ENCODE measurements around the gene BCAP29. TPM values are rescaled to one million over a fixed set of nuclear protein-coding genes. Genes with fewer than 3 reads are reported as not detected.

BCAP29 gene
- polyA plus RNA-seq, 1 of the 3 experiments (the other 2 are of a cell fraction): 29.2 TPM

DNA sequence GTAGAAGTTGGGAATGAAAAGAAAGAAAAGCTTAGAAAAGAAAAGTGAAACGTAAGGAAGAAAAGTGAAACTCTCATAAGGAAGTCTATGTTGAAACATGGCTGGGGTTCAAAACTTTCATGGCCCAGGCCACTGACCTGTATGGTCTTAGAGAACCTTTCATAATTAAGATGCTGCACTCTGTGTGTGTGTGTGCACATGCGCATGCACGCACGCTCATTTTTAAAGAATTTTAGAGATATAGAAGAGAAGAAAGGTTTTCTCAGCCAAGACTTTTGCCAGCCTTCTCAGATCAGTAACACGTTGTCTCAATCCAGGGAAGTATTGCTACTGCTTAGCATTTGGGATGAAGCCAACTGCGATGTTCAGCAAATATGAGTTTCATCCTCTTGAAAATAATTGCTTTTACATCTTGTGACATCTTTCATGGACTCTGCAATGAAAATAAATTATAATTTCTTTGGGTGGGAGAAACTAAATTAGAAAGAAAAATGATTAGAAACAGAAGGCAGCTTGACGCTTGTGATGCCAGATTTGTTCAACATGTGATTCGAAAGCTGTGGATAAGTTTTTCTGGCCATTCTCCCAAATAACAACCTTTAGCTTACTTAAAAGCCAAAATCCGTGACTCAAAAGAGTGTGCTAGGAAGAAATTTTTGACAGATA lies 64.4 kb downstream of the BCAP29 start (continued):
- TF ChIP-seq USF2 (IDR thresholded peaks at IDR 0.05; ENCODE audit: borderline replicate concordance, low read depth, low read length) (no peak), PBX3 (IDR thresholded peaks at IDR 0.05) (no peak), GABPA (IDR thresholded peaks at IDR 0.05; ENCODE audit: low read depth) (no peak)
- TF ChIP-seq, protein P1, sequence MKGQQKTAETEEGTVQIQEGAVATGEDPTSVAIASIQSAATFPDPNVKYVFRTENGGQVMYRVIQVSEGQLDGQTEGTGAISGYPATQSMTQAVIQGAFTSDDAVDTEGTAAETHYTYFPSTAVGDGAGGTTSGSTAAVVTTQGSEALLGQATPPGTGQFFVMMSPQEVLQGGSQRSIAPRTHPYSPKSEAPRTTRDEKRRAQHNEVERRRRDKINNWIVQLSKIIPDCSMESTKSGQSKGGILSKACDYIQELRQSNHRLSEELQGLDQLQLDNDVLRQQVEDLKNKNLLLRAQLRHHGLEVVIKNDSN (IDR thresholded peaks at IDR 0.05; ENCODE audit: borderline replicate concordance, low read depth): no peak

DNA sequence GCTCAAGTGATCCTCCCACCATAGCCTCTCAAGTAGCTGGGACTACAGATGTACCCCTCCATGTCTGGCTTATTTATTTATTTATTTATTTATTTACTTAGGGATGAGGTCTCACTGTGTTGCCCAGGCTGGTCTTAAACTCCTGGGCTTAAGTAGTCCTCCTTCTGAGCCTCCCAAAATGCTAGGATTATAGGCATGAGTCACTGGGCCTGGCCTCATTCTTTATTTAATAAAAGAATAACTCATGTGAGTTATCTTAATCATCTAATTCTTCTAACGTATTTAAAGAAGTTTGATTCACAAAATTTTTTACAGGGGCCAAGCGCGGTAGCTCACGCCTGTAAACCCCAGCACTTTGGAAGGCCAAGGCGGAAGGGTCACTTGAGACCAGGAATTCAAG lies 72.6 kb downstream of the BCAP29 start:
- Histone ChIP-seq H3K4me3 (ENCODE audit: low read depth in 2 of 2, low read length in 1 of 2) (no peak overlapping the region), H3K27me3 (ENCODE audit: insufficient read depth) (no peaks in the 10 kb centered on the region), H3F3A (replicated peaks; ENCODE audit: insufficient read depth) (no peaks in the 10 kb centered on the region), H3K4me2 (no peak overlapping the region), H3K9me3 (no peaks in the 10 kb centered on the region), H3K4me1 (ENCODE audit: control insufficient read depth in 1 of 2, insufficient read depth in 2 of 2, low read depth in 1 of 2, low read length in 1 of 2) (no peaks in the 10 kb centered on the region), H3K79me2 (ENCODE audit: insufficient read depth) (no peaks in the 10 kb centered on the region), H3K9ac (no peak overlapping the region), H3K36me3 (replicated peaks in 1 of 2; ENCODE audit: control insufficient read depth in 1 of 2, insufficient read depth in 2 of 2, low read length in 1 of 2) (no peaks in the 10 kb centered on the region), H3K27ac (ENCODE audit: low read depth in 2 of 2, low read length in 1 of 2) (no peak overlapping the region), H4K20me1 (ENCODE audit: insufficient read depth) (no peaks in the 10 kb centered on the region), H2AFZ (ENCODE audit: low read depth) (no peak overlapping the region), H3K9me2 (no peaks in the 10 kb centered on the region)
- 74% methylated on average over 5 of the region's 5 CpGs for WGBS (ENCODE audit: low lambda C conversion rate)
- ChIA-PET POLR2A (no interaction called here), CTCF (interaction anchor here (0.9 to 1.2 kb wide), 2 partner anchors 8 to 10 kb away, joined by 3 read pairs; partner anchors contain the start of gene SLC26A4)
- TF ChIP-seq CTCF (IDR thresholded peaks at IDR 0.05) (no peak), POLR2AphosphoS5 (IDR thresholded peaks at IDR 0.05; ENCODE audit: low read depth, low read length) (no peak)
- DNase-seq: no peak

GRCh38 chr7:107658467-107658866 lies 78.4 kb downstream of the BCAP29 start:
- Histone ChIP-seq H3K4me1 (ENCODE audit: control insufficient read depth in 1 of 2, insufficient read depth in 2 of 2, low read depth in 1 of 2, low read length in 1 of 2) (peaks cover 0 to 14% of the 10 kb centered on the region in 2 experiments; a peak in 1 of 4 replicates), H3K4me2 (no peak overlapping the region), H3K27ac (ENCODE audit: low read depth in 2 of 2, low read length in 1 of 2) (no peak overlapping the region), H3K9me3 (no peaks in the 10 kb centered on the region), H3K9ac (no peak overlapping the region), H3K36me3 (replicated peaks in 1 of 2; ENCODE audit: control insufficient read depth in 1 of 2, insufficient read depth in 2 of 2, low read length in 1 of 2) (no peaks in the 10 kb centered on the region), H3K4me3 (ENCODE audit: low read depth in 2 of 2, low read length in 1 of 2) (no peak overlapping the region), H3K27me3 (ENCODE audit: insufficient read depth) (peaks cover 15% of the 10 kb centered on the region), H3K9me2 (no peaks in the 10 kb centered on the region), H3K79me2 (ENCODE audit: insufficient read depth) (no peaks in the 10 kb centered on the region), H2AFZ (ENCODE audit: low read depth) (no peak overlapping the region), H3F3A (replicated peaks; ENCODE audit: insufficient read depth) (no peaks in the 10 kb centered on the region), H4K20me1 (ENCODE audit: insufficient read depth) (no peaks in the 10 kb centered on the region)
- ChIA-PET POLR2A (no interaction called here), CTCF (no interaction called here)
- TF ChIP-seq EP300 (IDR thresholded peaks at IDR 0.05; ENCODE audit: borderline replicate concordance in 1 of 2, low read depth in 1 of 2, low read length in 1 of 2): no peak
- TF ChIP-seq JUND (IDR thresholded peaks at IDR 0.05): no peak
- TF ChIP-seq FOXJ3 (CRISPR knock-in tag; IDR thresholded peaks at IDR 0.05): no peak
- TF ChIP-seq NRF1 (IDR thresholded peaks at IDR 0.05; ENCODE audit: low read depth, low read length): no peak
- TF ChIP-seq ELF1 (IDR thresholded peaks at IDR 0.05): no peak
- no peak for TF ChIP-seq EZH2phosphoT487 (IDR thresholded peaks at IDR 0.05; ENCODE audit: borderline replicate concordance, low read depth)
- no peak for TF ChIP-seq POLR2AphosphoS5 (IDR thresholded peaks at IDR 0.05; ENCODE audit: low read depth, low read length)
- no peak for TF ChIP-seq CHD2 (IDR thresholded peaks at IDR 0.05; ENCODE audit: low read length, partially characterized antibody)
- TF ChIP-seq TCF12 (IDR thresholded peaks at IDR 0.05): no peak
- no peak for TF ChIP-seq RCOR1 (IDR thresholded peaks at IDR 0.05; ENCODE audit: low read length)
- DNase-seq: no peak
